Measurements from ENCODE around the gene FANCG.

DNA sequence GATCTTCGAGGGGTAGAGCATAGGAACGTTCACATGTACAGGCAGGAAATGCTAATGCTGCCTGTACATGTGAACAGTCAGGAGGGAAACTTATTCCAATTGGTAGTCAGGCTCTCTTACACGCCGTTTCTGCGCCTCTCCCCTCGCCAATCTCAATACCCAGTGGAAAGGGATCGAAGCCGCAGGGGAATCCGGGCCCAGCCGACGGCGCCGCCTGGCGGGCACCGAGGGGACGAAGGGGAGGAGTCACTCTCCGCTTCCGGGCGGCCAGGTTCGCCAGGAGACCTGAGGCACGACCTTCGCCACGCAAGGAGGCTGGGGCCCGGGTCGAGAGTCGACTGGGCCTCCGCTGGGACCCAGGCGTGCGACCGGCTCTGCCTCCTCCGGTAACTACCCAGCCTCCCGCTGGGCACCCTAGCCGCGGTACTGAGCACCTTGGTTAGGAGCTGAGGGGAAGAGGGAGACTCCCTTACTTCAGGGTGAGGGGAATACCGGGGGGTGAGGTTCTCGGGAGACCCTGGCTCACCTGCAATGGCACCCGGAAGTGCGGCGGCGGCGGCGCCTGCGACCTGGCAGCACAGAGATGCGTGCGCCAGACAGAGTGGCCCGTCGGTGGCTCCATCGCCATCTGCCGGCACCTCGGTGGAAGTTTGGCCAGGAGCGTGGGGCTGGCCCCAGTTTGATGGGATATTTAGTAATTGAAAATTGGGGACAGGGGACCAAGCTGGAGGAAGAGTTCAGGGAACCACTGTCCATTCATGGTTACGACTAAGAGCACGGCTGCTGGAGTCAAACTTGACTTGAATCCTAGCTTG, 16.5 kb upstream of the FANCG start, which contains the start of gene PIGO:
- TF ChIP-seq, protein P1, sequence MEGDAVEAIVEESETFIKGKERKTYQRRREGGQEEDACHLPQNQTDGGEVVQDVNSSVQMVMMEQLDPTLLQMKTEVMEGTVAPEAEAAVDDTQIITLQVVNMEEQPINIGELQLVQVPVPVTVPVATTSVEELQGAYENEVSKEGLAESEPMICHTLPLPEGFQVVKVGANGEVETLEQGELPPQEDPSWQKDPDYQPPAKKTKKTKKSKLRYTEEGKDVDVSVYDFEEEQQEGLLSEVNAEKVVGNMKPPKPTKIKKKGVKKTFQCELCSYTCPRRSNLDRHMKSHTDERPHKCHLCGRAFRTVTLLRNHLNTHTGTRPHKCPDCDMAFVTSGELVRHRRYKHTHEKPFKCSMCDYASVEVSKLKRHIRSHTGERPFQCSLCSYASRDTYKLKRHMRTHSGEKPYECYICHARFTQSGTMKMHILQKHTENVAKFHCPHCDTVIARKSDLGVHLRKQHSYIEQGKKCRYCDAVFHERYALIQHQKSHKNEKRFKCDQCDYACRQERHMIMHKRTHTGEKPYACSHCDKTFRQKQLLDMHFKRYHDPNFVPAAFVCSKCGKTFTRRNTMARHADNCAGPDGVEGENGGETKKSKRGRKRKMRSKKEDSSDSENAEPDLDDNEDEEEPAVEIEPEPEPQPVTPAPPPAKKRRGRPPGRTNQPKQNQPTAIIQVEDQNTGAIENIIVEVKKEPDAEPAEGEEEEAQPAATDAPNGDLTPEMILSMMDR (IDR thresholded peaks at IDR 0.05 in 4 of 5, conservative IDR thresholded peaks at IDR 0.05 in 1 of 5) = peak; percentile 77 to 94 (median 79)
- peak; percentile 22 to 39 for TF ChIP-seq POLR2A (IDR thresholded peaks at IDR 0.05)
